H1 (cell line): Measurements from ENCODE around the gene C1D. TPM values are rescaled to one million over a fixed set of nuclear protein-coding genes. Genes with fewer than 3 reads are reported as not detected.

Source experiments
- CTCF ChIA-PET: fragments of 300-600 bp; sonication (Branson Sonifier 250); formaldehyde crosslinking; loops from one replicate; lab custom pipeline; 2021; ENCODE audit not compliant: partially characterized antibody; lab: Charles Lee
- POLR2A ChIA-PET: fragments of 300-600 bp; sonication (Branson Sonifier 250); formaldehyde crosslinking; loops from one replicate; lab custom pipeline; 2021; ENCODE audit warnings: inconsistent platforms; ENCODE audit not compliant: partially characterized antibody; lab: Charles Lee
- DNase-seq, 2 experiments: peaks; one replicate each; pipeline versions ENCODE4 v3.0.0 to v3.0.0-alpha.2; 2010 to 2022; ENCODE audit warnings: low spot score in 2 of 2, low read depth in 1 of 2, mixed read lengths in 1 of 2
- FAIRE-seq: peaks from 2 replicates; lab custom pipeline; 2011; peaks lifted over from hg19 to GRCh38; lab: Jason Lieb, UNC
- H2AFZ ChIP-seq: 2 replicates; pipeline ENCODE4 v1.8.1; 2012; ENCODE audit warnings: low read length, inconsistent platforms
- H2AK5ac ChIP-seq: 2 replicates; pipeline ENCODE4 v1.6.1; 2013; ENCODE audit warnings: low read depth, low read length
- H2BK120ac ChIP-seq: replicated peaks from 2 replicates; pipeline ENCODE3; 2013; ENCODE audit warnings: low read depth, low read length, inconsistent platforms
- H2BK12ac ChIP-seq: 2 replicates; pipeline ENCODE4 v1.6.1; 2013; ENCODE audit warnings: low read depth, low read length
- H2BK15ac ChIP-seq: 2 replicates; pipeline ENCODE4 v1.6.1; 2013; ENCODE audit warnings: low read length
- H2BK20ac ChIP-seq: 2 replicates; pipeline ENCODE4 v1.6.1; 2013; ENCODE audit warnings: low read length
- H2BK5ac ChIP-seq: 2 replicates; pipeline ENCODE4 v1.6.1; 2013; ENCODE audit warnings: low read depth, low read length
- H3K14ac ChIP-seq: 2 replicates; pipeline ENCODE4 v1.6.1; 2013; ENCODE audit warnings: inconsistent platforms; ENCODE audit not compliant: insufficient read length
- H3K18ac ChIP-seq: 2 replicates; pipeline ENCODE4 v1.6.1; 2013; ENCODE audit warnings: low read length; ENCODE audit errors: extremely low read depth
- H3K23ac ChIP-seq: 2 replicates; pipeline ENCODE4 v1.6.1; 2013; ENCODE audit warnings: inconsistent platforms; ENCODE audit not compliant: insufficient read length
- H3K23me2 ChIP-seq: 2 replicates; pipeline ENCODE4 v1.6.1; 2013; ENCODE audit warnings: low read depth, low read length
- H3K27ac ChIP-seq: 2 replicates; pipeline ENCODE4 v1.6.1; 2011; ENCODE audit warnings: low read depth, low read length, inconsistent platforms
- H3K27me3 ChIP-seq, 4 experiments: replicated peaks in 1 of 4; 1 replicate in 1 of 4; 2 replicates in 3 of 4; pipeline versions ENCODE4 v1.6.1 to v1.8.1; 2011 to 2013; ENCODE audit warnings: low read length in 3 of 4, mild to moderate bottlenecking in 3 of 4, inconsistent platforms in 2 of 4, mixed read lengths in 2 of 4, moderate library complexity in 1 of 4; ENCODE audit not compliant: control insufficient read depth in 3 of 4, insufficient read depth in 3 of 4; ENCODE audit errors: extremely low read depth in 1 of 4
- H3K36me3 ChIP-seq, 4 experiments: 2 replicates each; pipeline versions ENCODE4 v1.6.1 to v1.8.1; 2011 to 2013; ENCODE audit warnings: mild to moderate bottlenecking in 4 of 4, low read length in 3 of 4, moderate library complexity in 2 of 4, control low read depth in 1 of 4, inconsistent platforms in 1 of 4; ENCODE audit not compliant: insufficient read depth in 4 of 4, control insufficient read depth in 2 of 4
- H3K4ac ChIP-seq: replicated peaks from 2 replicates; pipeline ENCODE3; 2013; ENCODE audit warnings: low read length, low read depth, mixed read lengths, inconsistent platforms; ENCODE audit not compliant: insufficient read length
- H3K4me1 ChIP-seq, 4 experiments: replicated peaks in 1 of 4; 1 replicate in 1 of 4; 2 replicates in 3 of 4; pipeline versions ENCODE4 v1.6.1 to v1.8.1; 2011 to 2013; ENCODE audit warnings: low read length in 3 of 4, inconsistent platforms in 2 of 4, mixed read lengths in 1 of 4; ENCODE audit not compliant: insufficient read depth in 4 of 4, control insufficient read depth in 3 of 4
- H3K4me2 ChIP-seq, 2 experiments: 2 replicates each; pipeline versions ENCODE4 v1.6.1 to v1.8.1; 2011 to 2013; ENCODE audit warnings: low read depth in 2 of 2, low read length in 2 of 2, control low read depth in 1 of 2, inconsistent platforms in 1 of 2, mild to moderate bottlenecking in 1 of 2; ENCODE audit not compliant: insufficient read depth in 1 of 2
- H3K4me3 ChIP-seq, 4 experiments: fragments of 200-600, 300-600 bp in 1 of 4; sonication (generic), shearing (Covaris generic), sonication (Bioruptor Twin) in 1 of 4; 2 replicates each; pipeline versions ENCODE4 v1.5.1 to v1.8.1; 2011 to 2016; ENCODE audit warnings: low read length in 4 of 4, low read depth in 3 of 4, control low read depth in 2 of 4, inconsistent platforms in 2 of 4, mild to moderate bottlenecking in 2 of 4, mixed read lengths in 1 of 4, moderate library complexity in 1 of 4; ENCODE audit not compliant: insufficient read depth in 2 of 4; ENCODE audit errors: extremely low read depth in 1 of 4
- H3K56ac ChIP-seq: replicated peaks from 2 replicates; pipeline ENCODE3; 2013; ENCODE audit warnings: low read depth, mild to moderate bottlenecking, mixed read lengths, low read length, inconsistent platforms; ENCODE audit not compliant: insufficient read length
- H3K79me1 ChIP-seq: 2 replicates; pipeline ENCODE4 v1.6.1; 2013; ENCODE audit warnings: low read depth, low read length, control low read depth
- H3K79me2 ChIP-seq, 2 experiments: 2 replicates each; pipeline versions ENCODE4 v1.6.1 to v1.8.1; 2012 to 2013; ENCODE audit warnings: low read length in 2 of 2, mild to moderate bottlenecking in 2 of 2, inconsistent platforms in 1 of 2; ENCODE audit not compliant: insufficient read depth in 2 of 2, control insufficient read depth in 1 of 2
- H3K9ac ChIP-seq, 4 experiments: replicated peaks in 1 of 4; 1 replicate in 1 of 4; 2 replicates in 3 of 4; pipeline versions ENCODE4 v1.6.1 to v1.8.1; 2011 to 2013; ENCODE audit warnings: low read depth in 3 of 4, low read length in 3 of 4, control low read depth in 2 of 4, mild to moderate bottlenecking in 2 of 4, moderate library complexity in 2 of 4, inconsistent platforms in 1 of 4; ENCODE audit errors: extremely low read depth in 1 of 4
- H3K9me3 ChIP-seq, 2 experiments: 2 replicates each; pipeline versions ENCODE4 v1.6.1 to v1.8.1; 2012 to 2013; ENCODE audit warnings: mild to moderate bottlenecking in 2 of 2, moderate library complexity in 2 of 2, control low read depth in 1 of 2, inconsistent platforms in 1 of 2, low read depth in 1 of 2, low read length in 1 of 2, mixed read lengths in 1 of 2; ENCODE audit not compliant: insufficient read depth in 2 of 2
- H4K20me1 ChIP-seq, 2 experiments: replicated peaks in 1 of 2; 2 replicates each; pipeline versions ENCODE3 to v1.8.1; 2011 to 2013; ENCODE audit warnings: inconsistent platforms in 2 of 2, low read length in 2 of 2, mild to moderate bottlenecking in 1 of 2; ENCODE audit not compliant: insufficient read depth in 2 of 2, control insufficient read depth in 1 of 2
- H4K5ac ChIP-seq: 2 replicates; pipeline ENCODE4 v1.6.1; 2013; ENCODE audit warnings: low read length, low read depth, mixed read lengths, inconsistent platforms; ENCODE audit not compliant: insufficient read length
- H4K8ac ChIP-seq: 2 replicates; pipeline ENCODE4 v1.8.0; 2013; ENCODE audit warnings: mild to moderate bottlenecking, moderate library complexity, low read length, inconsistent platforms; ENCODE audit not compliant: insufficient read depth; ENCODE audit errors: extremely low read depth
- H4K91ac ChIP-seq: replicated peaks from 2 replicates; pipeline ENCODE3; 2013; ENCODE audit warnings: low read length, mixed read lengths, inconsistent platforms; ENCODE audit not compliant: insufficient read length
- CBX5 ChIP-seq: fragments of 300-800, 300-1000 bp; sonication (generic); IDR thresholded peaks from 2 replicates; pipeline ENCODE4 v1.7.1; 2016; ENCODE audit warnings: antibody characterized with exemption, low read length, low read depth
- CHD1 ChIP-seq: IDR thresholded peaks from 2 replicates; pipeline ENCODE4 v1.6.1; 2012; ENCODE audit warnings: low read depth, low read length, improper control_type of control experiment
- CHD2 ChIP-seq: IDR thresholded peaks from 2 replicates; pipeline ENCODE4 v1.6.1; 2012; ENCODE audit warnings: low read length, improper control_type of control experiment
- E2F6 ChIP-seq: IDR thresholded peaks from 2 replicates; pipeline ENCODE4 v1.6.1; 2012; ENCODE audit warnings: inconsistent platforms
- GTF2F1 ChIP-seq: IDR thresholded peaks from 2 replicates; pipeline ENCODE4 v1.6.1; 2012; ENCODE audit warnings: low read depth, low read length, improper control_type of control experiment, borderline replicate concordance
- MAFK ChIP-seq: IDR thresholded peaks from 2 replicates; pipeline ENCODE4 v1.6.1; 2012; ENCODE audit warnings: low read depth, mild to moderate bottlenecking, improper control_type of control experiment, low read length
- NRF1 ChIP-seq: IDR thresholded peaks from 2 replicates; pipeline ENCODE4 v1.6.1; 2011; ENCODE audit warnings: mild to moderate bottlenecking, low read depth, low read length, improper control_type of control experiment
- RAD21 ChIP-seq, 2 experiments: IDR thresholded peaks in 1 of 2; conservative IDR thresholded peaks in 1 of 2; 2 replicates each; pipeline ENCODE4 v1.6.1; 2011; ENCODE audit warnings: low read depth in 2 of 2, low read length in 2 of 2, improper control_type of control experiment in 1 of 2, inconsistent platforms in 1 of 2, mild to moderate bottlenecking in 1 of 2, moderate library complexity in 1 of 2
- SRF ChIP-seq: IDR thresholded peaks from 2 replicates; pipeline ENCODE4 v1.6.1; 2011; ENCODE audit warnings: mild to moderate bottlenecking, low read depth, low read length, moderate library complexity
- SUZ12 ChIP-seq: fragments of 200-600 bp; sonication (generic); IDR thresholded peaks from 2 replicates; pipeline ENCODE4 v1.6.1; 2012; ENCODE audit warnings: mild to moderate bottlenecking, inconsistent platforms, low read length, moderate library complexity, mixed read lengths
- TAF1 ChIP-seq: IDR thresholded peaks from 2 replicates; pipeline ENCODE4 v1.6.1; 2011; ENCODE audit warnings: mild to moderate bottlenecking, low read depth, low read length
- TAF7 ChIP-seq: optimal IDR thresholded peaks from 2 replicates; pipeline ENCODE3; 2011; ENCODE audit warnings: low read depth, mild to moderate bottlenecking, inconsistent platforms, low read length, moderate library complexity, borderline replicate concordance
- TCF12 ChIP-seq: IDR thresholded peaks from 2 replicates; pipeline ENCODE4 v1.6.1; 2011; ENCODE audit warnings: low read depth, mild to moderate bottlenecking, low read length
- ZNF274 ChIP-seq: IDR thresholded peaks from 2 replicates; pipeline ENCODE4 v1.7.0; 2012; ENCODE audit warnings: low read length, borderline replicate concordance; ENCODE audit errors: extremely low read depth
- WGBS, 2 experiments: shearing (Covaris generic) in 1 of 2; methylation state at CpG; one replicate each; pipeline versions ENCODE4 v1.1.6 to v1.1.7; 2013 to 2015; ENCODE audit warnings: low lambda C conversion rate in 2 of 2, mixed read lengths in 2 of 2, inconsistent platforms in 1 of 2, low coverage in 1 of 2, missing lambda C conversion rate in 1 of 2; ENCODE audit not compliant: insufficient replicate concordance in 2 of 2, insufficient coverage in 1 of 2, insufficient read length in 1 of 2; ENCODE audit errors: extremely low coverage in 1 of 2, missing lambda C conversion rate in 1 of 2; 5-methylcytosine and 5-hydroxymethylcytosine counted together
- polyA plus RNA-seq, 7 experiments: library from polyadenylated mRNA; depleted of rRNA in 3 of 7; stranded (reverse) in 5 of 7; unstranded in 2 of 7; fragments of >200 nt in 5 of 7; fragments of 200-250 nt in 2 of 7; gene quantifications; 1 replicate in 5 of 7; 2 replicates in 1 of 7; 4 replicates in 1 of 7; pipeline versions ENCODE4 v1.2.1 to v1.2.3, GENCODE V29; 2011 to 2013; ENCODE audit warnings: missing spikeins in 2 of 7, mixed read lengths in 2 of 7
- total RNA-seq: library from RNA; stranded (reverse); fragmentation: NEBNext Ultra II Directional; extraction: Animal tissue kit (Norgen Biotek cat#: 25700); gene quantifications from 2 replicates; pipeline ENCODE4 v1.2.1, GENCODE V29; 2021

C1D gene
- total and polyA plus RNA-seq, 2 of the 8 experiments (the other 6 are each of a cell fraction or from before 2014, with no cell fraction given), result 17.5 to 24.1 TPM

- Histone ChIP-seq H3K4ac (no peak overlapping the region), H3K27ac (no peak overlapping the region), H3K23ac (no peak overlapping the region), H3K4me3 (no peak overlapping the region), H2BK12ac (no peak overlapping the region), H3K4me1 (no peaks in the 10 kb centered on the region), H3K4me2 (no peak overlapping the region), H2BK120ac (no peak overlapping the region), H3K9me3 (no peaks in the 10 kb centered on the region), H3K79me2 (no peaks in the 10 kb centered on the region), H4K91ac (no peak overlapping the region), H4K20me1 (no peaks in the 10 kb centered on the region), H3K36me3 (no peaks in the 10 kb centered on the region), H4K5ac (no peak overlapping the region), H2AFZ (no peak overlapping the region), H3K79me1 (no peaks in the 10 kb centered on the region), H3K9ac (no peak overlapping the region), H2BK5ac (no peak overlapping the region), H3K14ac (no peak overlapping the region), H4K8ac (no peak overlapping the region), H2AK5ac (no peak overlapping the region), H3K18ac (no peak overlapping the region), H2BK15ac (no peak overlapping the region), H3K56ac (no peak overlapping the region), H2BK20ac (no peak overlapping the region), H3K27me3 (no peaks in the 10 kb centered on the region), H3K23me2 (no peaks in the 10 kb centered on the region)
- CTCF ChIA-PET, result interaction anchor here (0.7 kb wide), 1 partner anchor 39 kb away, joined by 3 read pairs; no protein-coding TSS in a partner anchor
- no peak for DNase-seq
- no peak for FAIRE-seq
- TF ChIP-seq GTF2F1 (no peak), ZNF274 (no peak), NRF1 (no peak), TAF7 (no peak), CHD2 (no peak), CHD1 (no peak), CBX5 (no peak), RAD21 (IDR thresholded peaks at IDR 0.05 in 1 of 2, conservative IDR thresholded peaks at IDR 0.05 in 1 of 2; ENCODE audit: low read depth in 2 of 2, low read length in 2 of 2) (no peak), SRF (no peak), TAF1 (no peak), E2F6 (no peak), SUZ12 (no peak), TCF12 (no peak), MAFK (no peak)
- POLR2A ChIA-PET, result no interaction called here
- 75% methylated on average over 1 of the region's 1 CpG; no CpG with 5 or more reads in 1 of the 2 experiments for WGBS, 2 experiments
Observed at GRCh38 chr2:68094111-68094510, 31.3 kb upstream of the C1D start.
